Natural killer cell (primary cell): Measurements from ENCODE around the gene STIL. TPM values are rescaled to one million over a fixed set of nuclear protein-coding genes. Genes with fewer than 3 reads are reported as not detected.
"Not testable (repeated sequence)": the region's sequence is repeated elsewhere in the genome, so short reads cannot be mapped to it uniquely, and the experiment has no call there.

Experiments
- ATAC-seq, 3 donors: fragments of 150-1000 bp in 2 of 3; fragments of 200-7000 bp in 1 of 3; cut with Tn5 transposase; 1 replicate in 1 of 3; 2 replicates in 2 of 3; pipeline ENCODE4 v1.10.0; 2021; ENCODE audit warnings: mild to moderate bottlenecking in 2 of 3, moderate library complexity in 2 of 3
- DNase-seq, 2 donors: peaks; one replicate each; pipeline versions ENCODE4 v3.0.0 to v3.0.0-alpha.2; 2013 to 2021; ENCODE audit warnings: mixed read lengths in 1 of 2
- H3K27ac ChIP-seq: one replicate; pipeline ENCODE4 v1.5.1; 2013; ENCODE audit warnings: mild to moderate bottlenecking, low read length
- H3K27me3 ChIP-seq: one replicate; pipeline ENCODE4 v1.6.1; 2013; ENCODE audit warnings: low read length; ENCODE audit not compliant: control insufficient read depth, insufficient read depth
- H3K36me3 ChIP-seq: one replicate; pipeline ENCODE4 v1.6.1; 2013; ENCODE audit warnings: low read length; ENCODE audit not compliant: control insufficient read depth, insufficient read depth
- H3K4me1 ChIP-seq: one replicate; pipeline ENCODE4 v1.6.1; 2013; ENCODE audit warnings: low read length; ENCODE audit not compliant: control insufficient read depth, insufficient read depth
- H3K4me3 ChIP-seq: one replicate; pipeline ENCODE4 v1.5.1; 2013; ENCODE audit warnings: low read length
- H3K9me3 ChIP-seq: one replicate; pipeline ENCODE4 v1.6.1; 2013; ENCODE audit warnings: low read length; ENCODE audit not compliant: control insufficient read depth, insufficient read depth
- H3K27ac Mint-ChIP-seq, 2 donors: one replicate each; pipeline ENCODE4 v1.8.0; 2022; ENCODE audit warnings: mild to moderate bottlenecking in 2 of 2, mixed read lengths in 2 of 2, moderate library complexity in 1 of 2
- H3K27me3 Mint-ChIP-seq, 2 donors: one replicate each; pipeline ENCODE4 v1.8.0; 2022; ENCODE audit warnings: low read depth in 2 of 2, mixed read lengths in 2 of 2
- H3K36me3 Mint-ChIP-seq: one replicate; pipeline ENCODE4 v1.8.0; 2022; ENCODE audit warnings: mixed read lengths
- H3K4me1 Mint-ChIP-seq, 2 donors: one replicate each; pipeline ENCODE4 v1.8.0; 2022; ENCODE audit warnings: mixed read lengths in 2 of 2
- H3K4me3 Mint-ChIP-seq: one replicate; pipeline ENCODE4 v1.8.0; 2022; ENCODE audit warnings: mild to moderate bottlenecking, moderate library complexity, mixed read lengths
- H3K9me3 Mint-ChIP-seq, 2 donors: one replicate each; pipeline ENCODE4 v1.8.0; 2022; ENCODE audit warnings: mixed read lengths in 2 of 2
- CTCF ChIP-seq: fragments of 200-600 bp; IDR thresholded peaks from one replicate; pipeline ENCODE4 v1.8.0; 2022; ENCODE audit warnings: antibody characterized with exemption
- WGBS: methylation state at CpG from one replicate; pipeline ENCODE4 v1.1.7; 2013; ENCODE audit warnings: missing lambda C conversion rate; ENCODE audit not compliant: insufficient coverage; 5-methylcytosine and 5-hydroxymethylcytosine counted together
- intact Hi-C: fragments of 100-400 bp; cut with micrococcal nuclease; formaldehyde crosslinking; loops from one replicate; pipeline ENCODE4 v1.14.2; 2022
- total RNA-seq, 4 donors: library from RNA; stranded (reverse); fragments of 120-200 nt in 1 of 4; gene quantifications; one replicate each; pipeline versions ENCODE4 v1.2.3 to v1.2.4, GENCODE V29; 2013 to 2022

The STIL gene
- total RNA-seq, 3 donors from 2014 or later (not counting 1 experiment from before 2014, with no cell fraction given), result 2.1 to 2.9 (median 2.4) TPM

- no peaks in the 10 kb centered on the region for H3K36me3 ChIP-seq
- no peaks in the 10 kb centered on the region for H3K9me3 ChIP-seq
- peaks cover 21 to 25% of the 10 kb centered on the region in 2 donors for H3K4me1 Mint-ChIP-seq
- H3K27me3 ChIP-seq, result no peaks in the 10 kb centered on the region
- no peak for ATAC-seq
- H3K36me3 Mint-ChIP-seq, result no peaks in the 10 kb centered on the region
- DNase-seq, result no peak
- intact Hi-C loops, result no loop called here
- no peak overlapping the region for H3K27ac ChIP-seq
- no peaks in the 10 kb centered on the region for H3K27me3 Mint-ChIP-seq
- no peak for TF ChIP-seq CTCF
- no peaks in the 10 kb centered on the region for H3K9me3 Mint-ChIP-seq
- 94% methylated on average over 2 of the region's 2 CpGs for WGBS
- H3K27ac Mint-ChIP-seq, result no peak overlapping the region
- no peak overlapping the region for H3K4me3 ChIP-seq
- H3K4me1 ChIP-seq, result no peaks in the 10 kb centered on the region
- no peak overlapping the region for H3K4me3 Mint-ChIP-seq
Measured at GRCh38 chr1:47351305-47351704, 37.4 kb upstream of the STIL start.

GRCh38 chr1:47348246-47348645, 34.3 kb upstream of the STIL start:
- Histone ChIP-seq H3K27me3 (no peaks in the 10 kb centered on the region), H3K9me3 (no peaks in the 10 kb centered on the region), H3K27ac (no peak overlapping the region), H3K36me3 (no peaks in the 10 kb centered on the region), H3K4me1 (no peaks in the 10 kb centered on the region), H3K4me3 (no peak overlapping the region)
- TF ChIP-seq CTCF, result no peak
- Mint-ChIP-seq H3K4me3 (no peak overlapping the region), H3K36me3 (no peaks in the 10 kb centered on the region), H3K4me1 (peaks cover 19 to 20% of the 10 kb centered on the region in 2 donors), H3K27ac (no peak overlapping the region), H3K27me3 (no peaks in the 10 kb centered on the region), H3K9me3 (no peaks in the 10 kb centered on the region)
- intact Hi-C loops, result no loop called here
- 100% methylated on average over 1 of the region's 1 CpG for WGBS
- ATAC-seq (no peak), DNase-seq (no peak)

DNA sequence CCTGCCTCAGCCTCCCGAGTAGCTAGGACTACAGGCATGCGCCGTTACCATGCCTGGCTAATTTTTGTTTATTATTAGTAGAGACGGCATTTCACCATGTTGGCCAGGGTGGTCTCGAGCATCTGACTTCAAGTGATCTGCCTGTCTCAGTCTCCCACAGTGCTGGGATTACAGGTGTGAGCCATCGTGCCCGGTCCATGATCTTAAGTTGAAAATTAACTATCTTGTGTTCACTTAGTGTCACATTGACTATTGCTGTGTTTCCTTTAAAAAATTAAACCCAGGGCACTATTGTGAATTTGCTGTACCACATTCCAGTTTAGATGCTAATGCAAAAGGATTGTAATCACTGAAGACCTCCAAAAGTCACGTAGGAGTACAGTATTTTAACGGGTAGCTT, 33.8 kb upstream of the STIL start:
- Mint-ChIP-seq H3K36me3 (no peaks in the 10 kb centered on the region), H3K4me3 (no peak overlapping the region), H3K27me3 (no peaks in the 10 kb centered on the region), H3K4me1 (peaks cover 19 to 20% of the 10 kb centered on the region in 2 donors), H3K9me3 (no peaks in the 10 kb centered on the region), H3K27ac (no peak overlapping the region)
- Histone ChIP-seq H3K4me1 (no peaks in the 10 kb centered on the region), H3K9me3 (no peaks in the 10 kb centered on the region), H3K36me3 (no peaks in the 10 kb centered on the region), H3K27me3 (no peaks in the 10 kb centered on the region), H3K4me3 (no peak overlapping the region), H3K27ac (no peak overlapping the region)
- ATAC-seq, result no peak
- intact Hi-C loops, result no loop called here
- 98% methylated on average over 9 of the region's 9 CpGs for WGBS
- no peak for TF ChIP-seq CTCF
- DNase-seq, result no peak

- H3K27ac Mint-ChIP-seq, H3K36me3 ChIP-seq, ATAC-seq, H3K4me1 ChIP-seq, H3K27me3 Mint-ChIP-seq, intact Hi-C loops, H3K27ac ChIP-seq, H3K4me3 ChIP-seq, H3K4me3 Mint-ChIP-seq, H3K9me3 ChIP-seq, DNase-seq, H3K9me3 Mint-ChIP-seq, H3K27me3 ChIP-seq, H3K36me3 Mint-ChIP-seq: not testable (repeated sequence)
- WGBS, result 96% methylated on average over 5 of the region's 5 CpGs
- peaks cover 13 to 20% of the 10 kb centered on the region in 2 donors for H3K4me1 Mint-ChIP-seq
Measured at GRCh38 chr1:47346979-47347378, 33.0 kb upstream of the STIL start.
